GM18907 (cell line): ENCODE data around the gene CEP85L.

Source experiments
- ATAC-seq: cut with Tn5 transposase; IDR thresholded peaks from one replicate; pipeline ENCODE4 v1.9.1; 2021; ENCODE audit warnings: mild to moderate bottlenecking, moderate library complexity; ENCODE audit not compliant: unreplicated experiment

The CEP85L gene

GRCh38 chr6:118546164-118546879 is 105.1 kb downstream of the CEP85L start:
- ATAC-seq, result no peak

- ATAC-seq, result no peak
These were observed 107.3 kb downstream of the CEP85L start for GRCh38 chr6:118544105-118544504.

- ATAC-seq, result no peak
These were observed 109.0 kb downstream of the CEP85L start for GRCh38 chr6:118542184-118542952.

GRCh38 chr6:118537574-118537973 is 113.8 kb downstream of the CEP85L start:
- ATAC-seq, result no peak

- no peak for ATAC-seq
These were observed 114.9 kb downstream of the CEP85L start for GRCh38 chr6:118536478-118536877.

GRCh38 chr6:118535176-118535844 is 116.1 kb downstream of the CEP85L start:
- no peak for ATAC-seq

- ATAC-seq, result no peak
These were observed 120.4 kb downstream of the CEP85L start for GRCh38 chr6:118530942-118531341.

- no peak for ATAC-seq
These were observed 121.6 kb downstream of the CEP85L start for GRCh38 chr6:118529756-118530155.

- ATAC-seq, result no peak
These were observed 123.3 kb downstream of the CEP85L start for GRCh38 chr6:118528129-118528528.

- no peak for ATAC-seq
These were observed 125.2 kb downstream of the CEP85L start for GRCh38 chr6:118525913-118526780.

- no peak for ATAC-seq
These were observed 126.7 kb downstream of the CEP85L start for GRCh38 chr6:118524686-118525085.

GRCh38 chr6:118523216-118523615 is 128.2 kb downstream of the CEP85L start:
- ATAC-seq, result no peak

- no peak for ATAC-seq
These were observed 129.0 kb downstream of the CEP85L start for GRCh38 chr6:118522422-118522821.

GRCh38 chr6:118514689-118515088 is 136.7 kb downstream of the CEP85L start:
- no peak for ATAC-seq

GRCh38 chr6:118511930-118512715 is 139.3 kb downstream of the CEP85L start:
- ATAC-seq, result peak; percentile 66

- no peak for ATAC-seq
These were observed 142.3 kb downstream of the CEP85L start for GRCh38 chr6:118509009-118509617.

- ATAC-seq, result no peak
These were observed 143.8 kb downstream of the CEP85L start for GRCh38 chr6:118507636-118508035.

GRCh38 chr6:118506071-118506638 is 145.2 kb downstream of the CEP85L start:
- ATAC-seq, result no peak

- ATAC-seq, result no peak
These were observed 145.7 kb downstream of the CEP85L start for GRCh38 chr6:118505656-118506055.
